Loucy (cell line): ENCODE results near the gene TEX9.

Experiments used
- H2AFZ ChIP-seq: fragments of 200-600 bp; sonication (generic); 2 replicates; pipeline ENCODE4 v1.6.0; 2016; ENCODE audit warnings: antibody characterized with exemption, mild to moderate bottlenecking, low read length, moderate library complexity
- H3F3A ChIP-seq: fragments of 200-600 bp; 2 replicates; pipeline ENCODE4 v1.6.0; 2016; ENCODE audit warnings: antibody characterized with exemption, low read depth, mild to moderate bottlenecking
- H3K27me3 ChIP-seq: fragments of 200-600 bp; sonication (generic); 2 replicates; pipeline ENCODE4 v1.6.1; 2014; ENCODE audit warnings: low read length, mild to moderate bottlenecking; ENCODE audit not compliant: insufficient read depth, poor library complexity, severe bottlenecking
- H3K36me3 ChIP-seq: fragments of 200-600 bp; sonication (generic); 2 replicates; pipeline ENCODE4 v1.6.1; 2016; ENCODE audit warnings: low read length; ENCODE audit not compliant: insufficient read depth
- H3K4me1 ChIP-seq: fragments of 200-600 bp; sonication (generic); 2 replicates; pipeline ENCODE4 v1.5.1; 2014; ENCODE audit warnings: low read length, mild to moderate bottlenecking; ENCODE audit not compliant: insufficient read depth, poor library complexity, severe bottlenecking
- H3K4me2 ChIP-seq: fragments of 200-600 bp; sonication (generic); 2 replicates; pipeline ENCODE4 v1.6.0; 2014; ENCODE audit warnings: antibody characterized with exemption, low read length, low read depth, mild to moderate bottlenecking; ENCODE audit not compliant: poor library complexity, severe bottlenecking
- H3K4me3 ChIP-seq: fragments of 200-600 bp; sonication (generic); 2 replicates; pipeline ENCODE4 v1.5.1; 2014; ENCODE audit warnings: low read length, mild to moderate bottlenecking, mixed read lengths; ENCODE audit not compliant: poor library complexity, severe bottlenecking
- H3K79me2 ChIP-seq: fragments of 200-600 bp; sonication (generic); 2 replicates; pipeline ENCODE4 v1.6.1; 2014; ENCODE audit warnings: low read length; ENCODE audit not compliant: insufficient read depth
- H3K9ac ChIP-seq: fragments of 200-600 bp; sonication (generic); 2 replicates; pipeline ENCODE4 v1.6.0; 2014; ENCODE audit warnings: mild to moderate bottlenecking, low read depth, low read length, moderate library complexity; ENCODE audit not compliant: poor library complexity, severe bottlenecking
- H3K9me2 ChIP-seq: fragments of 200-600 bp; sonication (generic); replicated peaks from 2 replicates; pipeline ENCODE4 v1.6.1; 2016; ENCODE audit warnings: low read depth, low read length, mixed read lengths
- H3K9me3 ChIP-seq: fragments of 200-600 bp; sonication (generic); 2 replicates; pipeline ENCODE4 v1.6.1; 2014; ENCODE audit warnings: mild to moderate bottlenecking, antibody characterized with exemption, low read length, low read depth; ENCODE audit not compliant: insufficient read depth
- H4K20me1 ChIP-seq: fragments of 200-600 bp; sonication (generic); 2 replicates; pipeline ENCODE4 v1.6.0; 2014; ENCODE audit warnings: antibody characterized with exemption, low read length, mild to moderate bottlenecking; ENCODE audit not compliant: insufficient read depth, poor library complexity, severe bottlenecking
- CTCF ChIP-seq: fragments of 200-600 bp; sonication (generic); conservative IDR thresholded peaks from 2 replicates; pipeline ENCODE4 v1.5.1; 2014; ENCODE audit warnings: mild to moderate bottlenecking, antibody characterized with exemption, low read length
- EZH2phosphoT487 ChIP-seq: fragments of 200-600 bp; IDR thresholded peaks from 2 replicates; pipeline ENCODE4 v1.6.1; 2018; ENCODE audit warnings: antibody characterized with exemption, mild to moderate bottlenecking, moderate library complexity, borderline replicate concordance

The TEX9 gene

DNA sequence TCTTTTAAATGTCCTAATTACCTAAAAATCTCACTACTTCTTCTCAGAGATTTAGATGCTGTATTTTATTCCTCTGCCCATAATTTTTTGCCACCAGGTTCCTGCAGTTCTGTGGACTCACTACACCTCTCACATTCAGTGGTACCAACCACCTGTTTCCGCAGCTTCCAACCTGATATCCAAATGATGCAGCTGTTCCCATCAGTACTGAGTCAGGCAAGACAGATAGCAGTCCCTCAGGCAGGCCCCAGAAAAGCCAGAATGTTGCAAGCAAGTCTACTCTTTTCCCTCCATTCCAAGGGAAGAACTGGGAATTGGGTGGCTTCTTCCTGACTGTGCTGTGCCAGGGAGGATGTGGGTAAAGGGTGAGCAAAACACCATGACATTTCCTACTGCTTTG, 60.8 kb downstream of the TEX9 start:
- H3K79me2 ChIP-seq = no peaks in the 10 kb centered on the region
- no peaks in the 10 kb centered on the region for H3F3A ChIP-seq
- H3K9ac ChIP-seq = no peak overlapping the region
- H2AFZ ChIP-seq = no peak overlapping the region
- no peaks in the 10 kb centered on the region for H3K27me3 ChIP-seq
- TF ChIP-seq EZH2phosphoT487 = no peak
- no peak overlapping the region for H3K4me2 ChIP-seq
- H3K36me3 ChIP-seq = peaks cover 3% of the 10 kb centered on the region
- no peak overlapping the region for H3K4me3 ChIP-seq
- no peaks in the 10 kb centered on the region for H3K9me2 ChIP-seq
- no peaks in the 10 kb centered on the region for H3K9me3 ChIP-seq
- H4K20me1 ChIP-seq = no peaks in the 10 kb centered on the region
- no peaks in the 10 kb centered on the region for H3K4me1 ChIP-seq

DNA sequence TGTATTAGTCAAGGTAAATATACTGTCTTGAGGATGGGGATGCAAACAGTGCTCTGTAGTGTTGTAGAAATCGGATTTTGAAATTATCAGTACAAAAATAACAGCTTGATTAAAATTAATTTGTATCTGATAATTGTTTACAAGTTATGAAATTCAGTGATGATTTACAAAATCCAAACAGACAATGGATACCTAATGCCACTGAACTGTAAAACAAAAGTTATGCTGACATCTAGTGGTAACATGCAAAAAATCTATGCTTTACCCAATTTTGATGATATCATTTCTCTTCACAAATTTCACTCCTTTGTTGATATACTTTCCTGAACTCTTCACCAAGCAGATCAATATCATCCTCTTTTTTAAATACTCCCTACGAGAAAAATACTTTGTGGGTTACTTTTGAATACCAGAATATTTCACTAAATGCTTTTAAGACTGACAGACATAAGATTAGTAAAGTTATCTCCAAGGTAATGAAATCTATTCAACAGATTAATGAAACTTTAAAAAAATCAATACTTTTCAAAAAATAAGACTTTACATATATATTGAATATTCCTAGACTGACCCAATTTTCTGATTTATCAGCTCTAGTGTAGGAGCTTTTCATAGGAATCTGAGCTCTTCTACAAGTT, 63.7 kb downstream of the TEX9 start:
- Histone ChIP-seq H3K9me2 (no peaks in the 10 kb centered on the region), H3K4me1 (no peaks in the 10 kb centered on the region), H3K9me3 (no peaks in the 10 kb centered on the region), H3K9ac (no peak overlapping the region), H3K4me3 (no peak overlapping the region), H3K27me3 (no peaks in the 10 kb centered on the region), H4K20me1 (no peaks in the 10 kb centered on the region), H2AFZ (no peak overlapping the region), H3K36me3 (peaks cover 3% of the 10 kb centered on the region), H3K4me2 (no peak overlapping the region), H3K79me2 (no peaks in the 10 kb centered on the region), H3F3A (no peaks in the 10 kb centered on the region)
- no peak for TF ChIP-seq EZH2phosphoT487
- TF ChIP-seq CTCF = peak; percentile 80

GRCh38 chr15:56432304-56432703, 67.1 kb downstream of the TEX9 start:
- H3K4me1 ChIP-seq = no peaks in the 10 kb centered on the region

More at GRCh38 chr15:56432304-56432703, 67.1 kb downstream of the TEX9 start:
- H3K4me3 ChIP-seq = no peak overlapping the region
- no peaks in the 10 kb centered on the region for H3F3A ChIP-seq
- H3K27me3 ChIP-seq = no peaks in the 10 kb centered on the region
- H3K4me2 ChIP-seq = no peak overlapping the region
- H4K20me1 ChIP-seq = no peaks in the 10 kb centered on the region
- no peaks in the 10 kb centered on the region for H3K79me2 ChIP-seq
- peaks cover 6% of the 10 kb centered on the region; the same call in 1 of the 2 replicates for H3K36me3 ChIP-seq
- TF ChIP-seq EZH2phosphoT487 = no peak
- no peak for TF ChIP-seq CTCF
- H3K9me2 ChIP-seq = no peaks in the 10 kb centered on the region
- no peak overlapping the region for H3K9ac ChIP-seq
- H2AFZ ChIP-seq = no peak overlapping the region
- H3K9me3 ChIP-seq = no peaks in the 10 kb centered on the region
